Heart left ventricle (tissue), 16 donors: ENCODE measurements around the gene TCF4. TPM values are rescaled to one million over a fixed set of nuclear protein-coding genes. Genes with fewer than 3 reads are reported as not detected.

Experiments
- ATAC-seq, 4 donors: fragments of 200-7000 bp; cut with Tn5 transposase; one replicate each; pipeline ENCODE4 v1.9.1; 2020 to 2022; ENCODE audit warnings: moderate library complexity in 4 of 4, mild to moderate bottlenecking in 3 of 4, moderate number of reproducible peaks in 1 of 4
- DNase-seq, 5 donors: peaks; one replicate each; pipeline ENCODE4 v3.0.0-alpha.2; 2020
- H3K27ac ChIP-seq, 12 donors: fragments of 200-600 bp; sonication (generic) in 4 of 12; one replicate each; pipeline versions ENCODE4 v1.5.0 to v1.8.0; 2016 to 2022; ENCODE audit warnings: mild to moderate bottlenecking in 2 of 12
- H3K27me3 ChIP-seq, 9 donors: fragments of 200-600 bp; sonication (generic) in 2 of 9; one replicate each; pipeline versions ENCODE4 v1.5.1 to v1.8.0; 2016 to 2022; ENCODE audit warnings: mild to moderate bottlenecking in 3 of 9
- H3K36me3 ChIP-seq, 9 donors: fragments of 200-600 bp; sonication (generic) in 2 of 9; one replicate each; pipeline versions ENCODE4 v1.5.0 to v1.8.0; 2018 to 2022; ENCODE audit warnings: mild to moderate bottlenecking in 2 of 9
- H3K4me1 ChIP-seq, 12 donors: fragments of 200-600 bp; sonication (generic) in 4 of 12; one replicate each; pipeline versions ENCODE4 v1.5.0 to v1.8.0; 2016 to 2022; ENCODE audit warnings: mild to moderate bottlenecking in 3 of 12
- H3K4me3 ChIP-seq, 12 donors: fragments of 200-600 bp; sonication (generic) in 4 of 12; one replicate each; pipeline versions ENCODE4 v1.5.0 to v1.8.0; 2017 to 2022; ENCODE audit warnings: mild to moderate bottlenecking in 9 of 12, moderate library complexity in 4 of 12
- H3K9me3 ChIP-seq, 12 donors: fragments of 200-600 bp; sonication (generic) in 4 of 12; one replicate each; pipeline versions ENCODE4 v1.5.0 to v1.8.0; 2016 to 2022; ENCODE audit warnings: mild to moderate bottlenecking in 1 of 12
- CTCF ChIP-seq, 12 donors: fragments of 200-600 bp; sonication (generic) in 4 of 12; IDR thresholded peaks; one replicate each; pipeline versions ENCODE4 v1.5.0 to v1.8.0; 2018 to 2022; ENCODE audit warnings: antibody characterized with exemption in 12 of 12, mild to moderate bottlenecking in 5 of 12
- POLR2A ChIP-seq, 2 donors: fragments of 450-650 bp; IDR thresholded peaks; one replicate each; pipeline ENCODE4 v1.6.1; 2017; ENCODE audit warnings: antibody characterized with exemption in 2 of 2, mild to moderate bottlenecking in 2 of 2, moderate library complexity in 2 of 2
- WGBS, 4 donors: extraction: QIAGEN DNeasy Blood & Tissue Kit in 2 of 4; methylation state at CpG; one replicate each; pipeline versions ENCODE4 v1.1.5 to v1.1.7; 2013 to 2018; 5-methylcytosine and 5-hydroxymethylcytosine counted together
- intact Hi-C, 10 donors: fragments of 100-400 bp; cut with DNase I; formaldehyde crosslinking; loops; one replicate each; pipeline versions ENCODE4 v1.11.1 to v1.14.2; 2022
- polyA plus RNA-seq, 2 donors: library from polyadenylated mRNA; stranded (reverse); fragments of 200-250 nt; gene quantifications; one replicate each; pipeline ENCODE4 v1.2.3, GENCODE V29; 2013
- total RNA-seq, 9 donors: library from RNA; depleted of rRNA in 2 of 9; stranded (reverse); fragments of >200 nt in 2 of 9; fragmentation: NEBNext Ultra II Directional in 3 of 9; extraction: Animal tissue kit (Norgen Biotek cat#: 25700) in 3 of 9; gene quantifications; one replicate each; pipeline versions ENCODE4 v1.1.0 to v1.2.4, GENCODE V29; 2016 to 2023
- donor health status: ischemic (EF 13 %, LVEDD 7.1; RV severe dilation, severe dysfunction).
- donor health status: healthy with polysubstance abuse.
- donor health status: DM: no; HTN: yes; CAD: no.
- donor health status: DM: no; HTN: no; CAD: no.
- donor health status: ischemic (EF 25% LVEDD 6.9; RV normal size, moderate dysfunction).
- donor health status: ischemic (EF 25% LVEDD 5.7; RV mildly dilated, moderate dysfunction).
- donor health status: healthy.
- donor health status: DM: yes; HTN: yes; CAD: no.
- donor health status: ischemic (EF 35%, LVEDD 5.7; RV mildly dilated, moderate dysfunction).
- donor health status: nonischemic (EF 11% LVEDD 7.7; RV severe dilation, severe dysfunction).
- donor health status: DM: yes; HTN: yes; CAD: no.
- donor health status: PGD.
- donor health status: ischemic (EF 29% LVEDD 5.4; RV normal size, mild dysfunction).
- donor health status: nonischemic (EF 23%, LVEDD 6.1; RV moderate dilation, normal function).

The TCF4 gene
- total and polyA plus RNA-seq, 11 donors, result 12.8 to 119 (median 71.5) TPM

- 28 to 43% (median 36%) methylated on average over 8 of the region's 8 CpGs for WGBS, 4 donors
- peak overlapping the region; percentile 49 to 79 (median 66) for H3K4me3 ChIP-seq
- no peaks in the 10 kb centered on the region for H3K36me3 ChIP-seq
- no peaks in the 10 kb centered on the region for H3K9me3 ChIP-seq
- TF ChIP-seq POLR2A (IDR thresholded peaks at IDR 0.05) (no peak), CTCF (IDR thresholded peaks at IDR 0.05) (no peak)
- H3K27ac ChIP-seq, result peak overlapping the region; percentile 83 to 99 (median 94)
- ATAC-seq (no peak), DNase-seq (no peak)
- intact Hi-C loops, result loop anchor here in 6 of 10 donors (5.0 to 10.0 kb wide), 9 partner anchors 63 to 1254 kb away; partner anchors contain the start of gene TCF4 (in 2 of the 6)
- no peaks in the 10 kb centered on the region for H3K27me3 ChIP-seq
- peaks cover 0 to 48% (median 32%) of the 10 kb centered on the region in 12 donors for H3K4me1 ChIP-seq
These were observed 267.3 kb downstream of the TCF4 start for GRCh38 chr18:55320424-55321264.

- intact Hi-C loops, result loop anchor here in 8 of 10 donors (5.0 to 10.0 kb wide), 12 partner anchors 42 to 1255 kb away; partner anchors contain the start of gene TCF4 (in 4 of the 8)
- Histone ChIP-seq H3K4me1 (peaks cover 0 to 58% (median 40%) of the 10 kb centered on the region in 12 donors), H3K9me3 (no peaks in the 10 kb centered on the region), H3K27me3 (no peaks in the 10 kb centered on the region), H3K36me3 (no peaks in the 10 kb centered on the region), H3K27ac (peak overlapping the region; percentile 51 to 99 (median 94)), H3K4me3 (peak overlapping the region; percentile 49 to 79 (median 66))
- 24 to 38% (median 29%) methylated on average over 6 of the region's 6 CpGs for WGBS, 4 donors
- DNase-seq (no peak), ATAC-seq (no peak)
- TF ChIP-seq POLR2A (IDR thresholded peaks at IDR 0.05) (no peak), CTCF (IDR thresholded peaks at IDR 0.05) (no peak)
These were observed 268.4 kb downstream of the TCF4 start for GRCh38 chr18:55319459-55320193.

GRCh38 chr18:55318951-55319441 lies 269.0 kb downstream of the TCF4 start:
- Histone ChIP-seq H3K9me3 (no peaks in the 10 kb centered on the region), H3K4me3 (peak overlapping the region; percentile 49 to 79 (median 66)), H3K27ac (peak overlapping the region; percentile 51 to 99 (median 94)), H3K27me3 (no peaks in the 10 kb centered on the region), H3K4me1 (peaks cover 0 to 59% (median 40%) of the 10 kb centered on the region in 12 donors), H3K36me3 (no peaks in the 10 kb centered on the region)
- 28 to 53% (median 40%) methylated on average over 3 of the region's 3 CpGs for WGBS, 4 donors
- ATAC-seq (no peak), DNase-seq (no peak)
- TF ChIP-seq POLR2A (IDR thresholded peaks at IDR 0.05) (no peak), CTCF (IDR thresholded peaks at IDR 0.05) (no peak)
- intact Hi-C loops, result loop anchor here in 5 of 10 donors (5.0 to 10.0 kb wide), 5 partner anchors 42 to 268 kb away; partner anchors contain the start of gene TCF4 (in 2 of the 5)
